Loucy (cell line): Measurements from ENCODE around the gene DENND2A.

ENCODE experiments used
- H2AFZ ChIP-seq: fragments of 200-600 bp; sonication (generic); 2 replicates; pipeline ENCODE4 v1.6.0; 2016; ENCODE audit warnings: antibody characterized with exemption, mild to moderate bottlenecking, low read length, moderate library complexity
- H3F3A ChIP-seq: fragments of 200-600 bp; 2 replicates; pipeline ENCODE4 v1.6.0; 2016; ENCODE audit warnings: antibody characterized with exemption, low read depth, mild to moderate bottlenecking
- H3K27me3 ChIP-seq: fragments of 200-600 bp; sonication (generic); 2 replicates; pipeline ENCODE4 v1.6.1; 2014; ENCODE audit warnings: low read length, mild to moderate bottlenecking; ENCODE audit not compliant: insufficient read depth, poor library complexity, severe bottlenecking
- H3K36me3 ChIP-seq: fragments of 200-600 bp; sonication (generic); 2 replicates; pipeline ENCODE4 v1.6.1; 2016; ENCODE audit warnings: low read length; ENCODE audit not compliant: insufficient read depth
- H3K4me1 ChIP-seq: fragments of 200-600 bp; sonication (generic); 2 replicates; pipeline ENCODE4 v1.5.1; 2014; ENCODE audit warnings: low read length, mild to moderate bottlenecking; ENCODE audit not compliant: insufficient read depth, poor library complexity, severe bottlenecking
- H3K4me2 ChIP-seq: fragments of 200-600 bp; sonication (generic); 2 replicates; pipeline ENCODE4 v1.6.0; 2014; ENCODE audit warnings: antibody characterized with exemption, low read length, low read depth, mild to moderate bottlenecking; ENCODE audit not compliant: poor library complexity, severe bottlenecking
- H3K4me3 ChIP-seq: fragments of 200-600 bp; sonication (generic); 2 replicates; pipeline ENCODE4 v1.5.1; 2014; ENCODE audit warnings: low read length, mild to moderate bottlenecking, mixed read lengths; ENCODE audit not compliant: poor library complexity, severe bottlenecking
- H3K79me2 ChIP-seq: fragments of 200-600 bp; sonication (generic); 2 replicates; pipeline ENCODE4 v1.6.1; 2014; ENCODE audit warnings: low read length; ENCODE audit not compliant: insufficient read depth
- H3K9ac ChIP-seq: fragments of 200-600 bp; sonication (generic); 2 replicates; pipeline ENCODE4 v1.6.0; 2014; ENCODE audit warnings: mild to moderate bottlenecking, low read depth, low read length, moderate library complexity; ENCODE audit not compliant: poor library complexity, severe bottlenecking
- H3K9me2 ChIP-seq: fragments of 200-600 bp; sonication (generic); replicated peaks from 2 replicates; pipeline ENCODE4 v1.6.1; 2016; ENCODE audit warnings: low read depth, low read length, mixed read lengths
- H3K9me3 ChIP-seq: fragments of 200-600 bp; sonication (generic); 2 replicates; pipeline ENCODE4 v1.6.1; 2014; ENCODE audit warnings: mild to moderate bottlenecking, antibody characterized with exemption, low read length, low read depth; ENCODE audit not compliant: insufficient read depth
- H4K20me1 ChIP-seq: fragments of 200-600 bp; sonication (generic); 2 replicates; pipeline ENCODE4 v1.6.0; 2014; ENCODE audit warnings: antibody characterized with exemption, low read length, mild to moderate bottlenecking; ENCODE audit not compliant: insufficient read depth, poor library complexity, severe bottlenecking
- CTCF ChIP-seq: fragments of 200-600 bp; sonication (generic); conservative IDR thresholded peaks from 2 replicates; pipeline ENCODE4 v1.5.1; 2014; ENCODE audit warnings: mild to moderate bottlenecking, antibody characterized with exemption, low read length
- EZH2phosphoT487 ChIP-seq: fragments of 200-600 bp; IDR thresholded peaks from 2 replicates; pipeline ENCODE4 v1.6.1; 2018; ENCODE audit warnings: antibody characterized with exemption, mild to moderate bottlenecking, moderate library complexity, borderline replicate concordance

Gene DENND2A

GRCh38 chr7:140586516-140586915, 54.1 kb downstream of the DENND2A start:
- no peak overlapping the region for H3K4me2 ChIP-seq
- no peaks in the 10 kb centered on the region for H3K4me1 ChIP-seq
- H3K9ac ChIP-seq: no peak overlapping the region
- no peaks in the 10 kb centered on the region for H3K27me3 ChIP-seq
- no peaks in the 10 kb centered on the region for H3F3A ChIP-seq
- H3K9me2 ChIP-seq: no peaks in the 10 kb centered on the region
- H2AFZ ChIP-seq: no peak overlapping the region
- no peak overlapping the region for H3K4me3 ChIP-seq
- no peaks in the 10 kb centered on the region for H3K36me3 ChIP-seq
- no peaks in the 10 kb centered on the region for H3K9me3 ChIP-seq
- no peak for TF ChIP-seq EZH2phosphoT487
- no peak for TF ChIP-seq CTCF
- no peaks in the 10 kb centered on the region for H3K79me2 ChIP-seq
- H4K20me1 ChIP-seq: no peaks in the 10 kb centered on the region

- no peaks in the 10 kb centered on the region for H3K27me3 ChIP-seq
- H3K9ac ChIP-seq: no peak overlapping the region
- no peaks in the 10 kb centered on the region for H3K4me1 ChIP-seq
- H3K79me2 ChIP-seq: no peaks in the 10 kb centered on the region
- TF ChIP-seq CTCF (no peak), EZH2phosphoT487 (no peak)
- H3K9me2 ChIP-seq: no peaks in the 10 kb centered on the region
- H3K9me3 ChIP-seq: no peaks in the 10 kb centered on the region
- no peak overlapping the region for H3K4me2 ChIP-seq
- no peak overlapping the region for H2AFZ ChIP-seq
- H4K20me1 ChIP-seq: no peaks in the 10 kb centered on the region
- no peaks in the 10 kb centered on the region for H3F3A ChIP-seq
- no peak overlapping the region for H3K4me3 ChIP-seq
- H3K36me3 ChIP-seq: no peaks in the 10 kb centered on the region
Observed at GRCh38 chr7:140585333-140585732, 55.3 kb downstream of the DENND2A start.

GRCh38 chr7:140584195-140584851, 56.3 kb downstream of the DENND2A start:
- Histone ChIP-seq H3F3A (no peaks in the 10 kb centered on the region), H3K4me2 (no peak overlapping the region), H4K20me1 (no peaks in the 10 kb centered on the region), H3K4me3 (no peak overlapping the region), H3K9me3 (no peaks in the 10 kb centered on the region), H3K9ac (no peak overlapping the region), H3K9me2 (no peaks in the 10 kb centered on the region), H3K36me3 (no peaks in the 10 kb centered on the region), H3K79me2 (no peaks in the 10 kb centered on the region), H2AFZ (no peak overlapping the region), H3K4me1 (no peaks in the 10 kb centered on the region), H3K27me3 (no peaks in the 10 kb centered on the region)
- no peak for TF ChIP-seq CTCF
- TF ChIP-seq EZH2phosphoT487: no peak
